PFSK-1 (cell line): ENCODE measurements around the gene ZFP36L1.

Source experiments
- POLR2AphosphoS5 ChIP-seq: IDR thresholded peaks from 2 replicates; pipeline ENCODE4 v1.6.1; 2012; ENCODE audit warnings: low read depth, mild to moderate bottlenecking, control low read depth, low read length, moderate library complexity
- TF ChIP-seq, protein P1 (sequence below), 2 experiments: IDR thresholded peaks; 2 replicates each; pipeline versions ENCODE4 v1.6.1 to v1.8.0; 2011 to 2012; ENCODE audit warnings: low read depth in 2 of 2, low read length in 2 of 2, control low read depth in 1 of 2, inconsistent platforms in 1 of 2, mild to moderate bottlenecking in 1 of 2, moderate library complexity in 1 of 2; ENCODE audit not compliant: insufficient read depth in 1 of 2

DNA sequence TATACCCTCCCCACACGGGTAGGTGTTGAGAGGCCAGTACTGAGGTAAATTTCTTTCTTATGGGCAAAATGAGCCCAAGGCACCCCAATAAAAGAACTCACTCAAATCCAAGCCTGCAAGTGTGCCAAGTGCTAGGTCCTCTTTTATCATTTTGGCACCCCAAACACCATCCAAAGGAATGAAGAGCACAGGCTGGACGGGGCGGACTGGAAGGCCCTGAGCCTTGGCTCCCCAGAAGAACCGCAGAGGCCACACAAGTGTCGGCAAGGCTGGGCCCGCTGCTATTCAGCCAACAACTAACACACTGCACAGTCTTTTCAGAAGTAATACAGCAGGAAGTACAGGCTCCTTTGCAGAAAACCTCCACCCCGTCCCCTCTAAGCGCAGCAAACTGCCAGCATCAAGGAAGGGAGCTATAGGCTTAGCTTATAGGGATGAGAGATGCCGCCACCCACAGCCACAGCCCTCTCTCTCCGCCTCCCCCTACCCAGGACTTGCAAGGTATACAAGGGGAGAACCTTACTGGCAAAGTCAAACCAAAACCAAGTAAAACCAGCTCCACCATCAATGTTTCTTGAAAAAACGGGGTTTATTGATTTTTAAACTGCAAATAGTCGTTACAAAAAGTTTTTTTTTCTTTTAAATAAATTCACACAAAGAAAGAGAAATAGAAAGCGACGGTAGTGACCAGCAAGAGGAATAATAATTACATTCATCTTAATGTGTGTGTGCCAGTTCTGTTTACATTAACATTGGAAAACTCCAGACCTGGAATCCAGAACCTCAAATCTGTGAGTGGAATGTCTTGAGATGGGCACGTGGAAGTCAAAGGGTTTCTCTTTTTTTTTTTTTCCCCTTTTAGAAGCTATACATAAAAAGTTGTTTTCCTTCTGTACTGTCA is 5.5 kb downstream of the ZFP36L1 start:
- no peak for TF ChIP-seq POLR2AphosphoS5
- TF ChIP-seq, protein P1, sequence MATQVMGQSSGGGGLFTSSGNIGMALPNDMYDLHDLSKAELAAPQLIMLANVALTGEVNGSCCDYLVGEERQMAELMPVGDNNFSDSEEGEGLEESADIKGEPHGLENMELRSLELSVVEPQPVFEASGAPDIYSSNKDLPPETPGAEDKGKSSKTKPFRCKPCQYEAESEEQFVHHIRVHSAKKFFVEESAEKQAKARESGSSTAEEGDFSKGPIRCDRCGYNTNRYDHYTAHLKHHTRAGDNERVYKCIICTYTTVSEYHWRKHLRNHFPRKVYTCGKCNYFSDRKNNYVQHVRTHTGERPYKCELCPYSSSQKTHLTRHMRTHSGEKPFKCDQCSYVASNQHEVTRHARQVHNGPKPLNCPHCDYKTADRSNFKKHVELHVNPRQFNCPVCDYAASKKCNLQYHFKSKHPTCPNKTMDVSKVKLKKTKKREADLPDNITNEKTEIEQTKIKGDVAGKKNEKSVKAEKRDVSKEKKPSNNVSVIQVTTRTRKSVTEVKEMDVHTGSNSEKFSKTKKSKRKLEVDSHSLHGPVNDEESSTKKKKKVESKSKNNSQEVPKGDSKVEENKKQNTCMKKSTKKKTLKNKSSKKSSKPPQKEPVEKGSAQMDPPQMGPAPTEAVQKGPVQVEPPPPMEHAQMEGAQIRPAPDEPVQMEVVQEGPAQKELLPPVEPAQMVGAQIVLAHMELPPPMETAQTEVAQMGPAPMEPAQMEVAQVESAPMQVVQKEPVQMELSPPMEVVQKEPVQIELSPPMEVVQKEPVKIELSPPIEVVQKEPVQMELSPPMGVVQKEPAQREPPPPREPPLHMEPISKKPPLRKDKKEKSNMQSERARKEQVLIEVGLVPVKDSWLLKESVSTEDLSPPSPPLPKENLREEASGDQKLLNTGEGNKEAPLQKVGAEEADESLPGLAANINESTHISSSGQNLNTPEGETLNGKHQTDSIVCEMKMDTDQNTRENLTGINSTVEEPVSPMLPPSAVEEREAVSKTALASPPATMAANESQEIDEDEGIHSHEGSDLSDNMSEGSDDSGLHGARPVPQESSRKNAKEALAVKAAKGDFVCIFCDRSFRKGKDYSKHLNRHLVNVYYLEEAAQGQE (IDR thresholded peaks at IDR 0.05; ENCODE audit: insufficient read depth in 1 of 2, low read depth in 2 of 2, low read length in 2 of 2) = no peak
